HCT116 (cell line): Measurements from ENCODE around the gene ATP8A2. TPM values are rescaled to one million over a fixed set of nuclear protein-coding genes. Genes with fewer than 3 reads are reported as not detected.

ENCODE experiments used
- ATAC-seq: fragments of 200-7000 bp; cut with Tn5 transposase; 2 replicates; pipeline ENCODE4 v1.9.1; 2020; ENCODE audit warnings: mild to moderate bottlenecking, moderate library complexity
- BruUV-seq: library from RNA; stranded (reverse); fragments of 400-500 nt; replicated peaks from 2 replicates; lab custom pipeline; 2021; lab: Mats Ljungman, UMichigan
- CTCF ChIA-PET: fragments of 300-600 bp; sonication (Branson Sonifier 250); formaldehyde crosslinking; loops from one replicate; lab custom pipeline; 2021; ENCODE audit warnings: antibody characterized with exemption; lab: Charles Lee
- POLR2A ChIA-PET: fragments of 300-600, 350-600 bp; sonication (Branson Sonifier 250); formaldehyde crosslinking; loops from one replicate; lab custom pipeline; 2021; ENCODE audit warnings: antibody characterized with exemption; lab: Charles Lee
- RAD21 ChIA-PET, 2 experiments: fragments of 300-600 bp; sonication (Branson Sonifier 250); formaldehyde crosslinking; loops; one replicate each; lab custom pipeline; 2023; ENCODE audit warnings: low total read pairs in 2 of 2; ENCODE audit not compliant: uncharacterized antibody in 2 of 2, unreplicated experiment in 2 of 2, low non-redundant PET in 1 of 2; lab: Charles Lee
- DNase-seq: peaks from one replicate; pipeline ENCODE4 v3.0.0-alpha.2; 2010; ENCODE audit warnings: low read depth, low spot score
- H2AFZ ChIP-seq: fragments of 200-600 bp; shearing (Covaris generic), sonication (generic); 2 replicates; pipeline ENCODE4 v1.6.1; 2017; ENCODE audit warnings: low read depth, mixed run types, mixed read lengths, antibody characterized with exemption, low read length; ENCODE audit not compliant: poor library complexity, severe bottlenecking
- H3K27ac ChIP-seq: 2 replicates; pipeline ENCODE4 v1.5.1; 2012; ENCODE audit warnings: low read depth, low read length
- H3K27me3 ChIP-seq: fragments of 200-600 bp; sonication (generic); 2 replicates; pipeline ENCODE4 v1.6.1; 2016; ENCODE audit warnings: mixed run types, low read length, mixed read lengths; ENCODE audit not compliant: insufficient read depth
- H3K36me3 ChIP-seq, 2 experiments: fragments of 200-500 bp in 1 of 2; fragments of 200-600 bp in 1 of 2; sonication (Bioruptor generic) in 1 of 2; sonication (generic) in 1 of 2; 2 replicates each; pipeline versions ENCODE4 v1.5.1 to v1.6.1; 2014 to 2016; ENCODE audit warnings: low read length in 2 of 2, inconsistent platforms in 1 of 2, mixed read lengths in 1 of 2, mixed run types in 1 of 2; ENCODE audit not compliant: insufficient read depth in 2 of 2, control insufficient read depth in 1 of 2
- H3K4me1 ChIP-seq, 2 experiments: fragments of 200-600 bp in 1 of 2; sonication (generic) in 1 of 2; 2 replicates each; pipeline versions ENCODE4 v1.5.1 to v1.6.1; 2012 to 2017; ENCODE audit warnings: low read length in 2 of 2, inconsistent platforms in 1 of 2, mild to moderate bottlenecking in 1 of 2, mixed read lengths in 1 of 2, mixed run types in 1 of 2, moderate library complexity in 1 of 2; ENCODE audit not compliant: insufficient read depth in 2 of 2, control insufficient read depth in 1 of 2
- H3K4me2 ChIP-seq: fragments of 200-600 bp; sonication (generic); 2 replicates; pipeline ENCODE4 v1.6.1; 2017; ENCODE audit warnings: mixed run types, low read length, mixed read lengths
- H3K4me3 ChIP-seq, 2 experiments: fragments of 200-600 bp in 1 of 2; sonication (generic) in 1 of 2; replicated peaks in 1 of 2; 2 replicates each; pipeline ENCODE4 v1.5.1; 2011 to 2016; ENCODE audit warnings: low read length in 2 of 2, control low read depth in 1 of 2, low read depth in 1 of 2, mild to moderate bottlenecking in 1 of 2, mixed read lengths in 1 of 2, mixed run types in 1 of 2
- H3K79me2 ChIP-seq: fragments of 200-600 bp; sonication (generic); 2 replicates; pipeline ENCODE4 v1.6.1; 2017; ENCODE audit warnings: mild to moderate bottlenecking, mixed run types, low read length, moderate library complexity, mixed read lengths; ENCODE audit not compliant: insufficient read depth
- H3K9ac ChIP-seq: fragments of 200-600 bp; sonication (generic); 2 replicates; pipeline ENCODE4 v1.6.1; 2016; ENCODE audit warnings: low read length, mixed read lengths
- H3K9me2 ChIP-seq: fragments of 200-600 bp; sonication (generic), shearing (Covaris generic); 2 replicates; pipeline ENCODE4 v1.6.1; 2017; ENCODE audit warnings: mixed run types, mild to moderate bottlenecking, moderate library complexity; ENCODE audit not compliant: insufficient read depth
- H3K9me3 ChIP-seq, 2 experiments: fragments of 200-500 bp in 1 of 2; fragments of 200-600 bp in 1 of 2; sonication (Bioruptor generic) in 1 of 2; sonication (generic) in 1 of 2; 2 replicates each; pipeline ENCODE4 v1.6.1; 2014 to 2017; ENCODE audit warnings: low read length in 2 of 2, mixed read lengths in 2 of 2, inconsistent platforms in 1 of 2, low read depth in 1 of 2, mild to moderate bottlenecking in 1 of 2, mixed run types in 1 of 2, moderate library complexity in 1 of 2; ENCODE audit not compliant: control insufficient read depth in 1 of 2, insufficient read depth in 1 of 2
- H4K20me1 ChIP-seq: fragments of 200-600 bp; sonication (generic), shearing (Covaris generic); 2 replicates; pipeline ENCODE4 v1.6.1; 2017; ENCODE audit warnings: mixed run types, mild to moderate bottlenecking, moderate library complexity; ENCODE audit not compliant: insufficient read depth
- CBX3 ChIP-seq: IDR thresholded peaks from 2 replicates; pipeline ENCODE4 v1.6.1; 2012; ENCODE audit warnings: low read depth
- EGR1 ChIP-seq: IDR thresholded peaks from 2 replicates; pipeline ENCODE4 v1.6.1; 2012; ENCODE audit warnings: low read depth
- ELF1 ChIP-seq: IDR thresholded peaks from 2 replicates; pipeline ENCODE4 v1.6.1; 2012; ENCODE audit warnings: low read depth, borderline replicate concordance
- EZH2phosphoT487 ChIP-seq: fragments of 200-600 bp; IDR thresholded peaks from 2 replicates; pipeline ENCODE4 v1.6.1; 2018; ENCODE audit warnings: antibody characterized with exemption, borderline replicate concordance
- FOSL1 ChIP-seq: IDR thresholded peaks from 2 replicates; pipeline ENCODE4 v1.6.1; 2012; ENCODE audit warnings: low read depth
- JUND ChIP-seq: IDR thresholded peaks from 2 replicates; pipeline ENCODE4 v1.6.1; 2012
- POLR2A ChIP-seq: IDR thresholded peaks from 2 replicates; pipeline ENCODE4 v1.7.0; 2011; ENCODE audit warnings: borderline replicate concordance; ENCODE audit not compliant: insufficient read depth, insufficient read length; ENCODE audit errors: extremely low read depth
- POLR2AphosphoS5 ChIP-seq: IDR thresholded peaks from 2 replicates; pipeline ENCODE4 v1.6.1; 2011; ENCODE audit warnings: mild to moderate bottlenecking, low read depth, low read length, moderate library complexity
- RAD21 ChIP-seq: IDR thresholded peaks from 2 replicates; pipeline ENCODE4 v1.6.1; 2012; ENCODE audit warnings: low read depth, mild to moderate bottlenecking
- SP1 ChIP-seq: IDR thresholded peaks from 2 replicates; pipeline ENCODE4 v1.6.1; 2012; ENCODE audit warnings: low read depth
- SRF ChIP-seq: IDR thresholded peaks from 2 replicates; pipeline ENCODE4 v1.6.1; 2012; ENCODE audit warnings: low read depth
- YY1 ChIP-seq: IDR thresholded peaks from 2 replicates; pipeline ENCODE4 v1.6.1; 2011; ENCODE audit warnings: low read length, low read depth, moderate library complexity, mild to moderate bottlenecking; ENCODE audit not compliant: insufficient replicate concordance; ENCODE audit errors: extremely low read depth
- ZNF274 ChIP-seq: fragments of 200-500 bp; sonication (Bioruptor generic); IDR thresholded peaks from 2 replicates; pipeline ENCODE4 v1.6.1; 2014; ENCODE audit warnings: mild to moderate bottlenecking, low read depth, low read length, inconsistent platforms
- intact Hi-C: fragments of 100-400 bp; cut with micrococcal nuclease; formaldehyde crosslinking; loops from 2 replicates; pipeline ENCODE4 v1.10.0; 2022
- total RNA-seq: library from RNA; stranded (reverse); gene quantifications from one replicate; pipeline ENCODE4 v1.2.1, GENCODE V29; 2021; ENCODE audit not compliant: unreplicated experiment
- TF ChIP-seq, protein P1 (sequence below), 3 experiments: fragments of 200-600 bp in 1 of 3; sonication (generic) in 1 of 3; IDR thresholded peaks in 2 of 3; conservative IDR thresholded peaks in 1 of 3; 2 replicates each; pipeline ENCODE4 v1.5.1; 2012 to 2017; ENCODE audit warnings: low read depth in 2 of 3, low read length in 2 of 3, antibody characterized with exemption in 1 of 3, borderline replicate concordance in 1 of 3, control low read depth in 1 of 3, mild to moderate bottlenecking in 1 of 3, mixed read lengths in 1 of 3, mixed run types in 1 of 3, moderate library complexity in 1 of 3; ENCODE audit not compliant: insufficient read depth in 1 of 3
- TF ChIP-seq, protein P2 (sequence below): IDR thresholded peaks from 2 replicates; pipeline ENCODE4 v1.6.1; 2012
- TF ChIP-seq, protein P3 (sequence below): IDR thresholded peaks from 2 replicates; pipeline ENCODE4 v1.6.1; 2011; ENCODE audit warnings: mild to moderate bottlenecking, low read length, moderate library complexity; ENCODE audit not compliant: insufficient replicate concordance; ENCODE audit errors: extremely low read depth

Gene ATP8A2
- total RNA-seq, 1 experiment from 2014 or later: not detected

DNA sequence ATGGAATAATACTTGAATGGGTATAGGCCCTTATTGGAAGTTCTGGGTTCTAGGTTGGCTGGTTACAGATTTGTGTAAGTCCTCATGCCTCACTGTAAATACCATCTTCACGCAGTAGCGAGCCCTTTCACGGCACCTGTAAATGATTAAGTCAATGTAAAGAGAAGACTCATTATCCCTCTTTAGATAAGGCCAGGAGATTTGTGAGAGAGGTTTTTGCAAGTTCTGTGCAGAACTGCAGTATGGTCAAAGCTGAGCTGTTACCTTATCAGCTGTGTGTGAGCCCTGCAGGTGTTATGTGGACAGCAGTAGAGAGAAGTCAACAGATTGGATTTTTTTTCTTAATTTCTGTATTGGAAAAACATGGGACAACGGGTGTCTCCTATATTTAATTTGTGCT lies 538.5 kb downstream of the ATP8A2 start (continued):
- TF ChIP-seq, protein P1, sequence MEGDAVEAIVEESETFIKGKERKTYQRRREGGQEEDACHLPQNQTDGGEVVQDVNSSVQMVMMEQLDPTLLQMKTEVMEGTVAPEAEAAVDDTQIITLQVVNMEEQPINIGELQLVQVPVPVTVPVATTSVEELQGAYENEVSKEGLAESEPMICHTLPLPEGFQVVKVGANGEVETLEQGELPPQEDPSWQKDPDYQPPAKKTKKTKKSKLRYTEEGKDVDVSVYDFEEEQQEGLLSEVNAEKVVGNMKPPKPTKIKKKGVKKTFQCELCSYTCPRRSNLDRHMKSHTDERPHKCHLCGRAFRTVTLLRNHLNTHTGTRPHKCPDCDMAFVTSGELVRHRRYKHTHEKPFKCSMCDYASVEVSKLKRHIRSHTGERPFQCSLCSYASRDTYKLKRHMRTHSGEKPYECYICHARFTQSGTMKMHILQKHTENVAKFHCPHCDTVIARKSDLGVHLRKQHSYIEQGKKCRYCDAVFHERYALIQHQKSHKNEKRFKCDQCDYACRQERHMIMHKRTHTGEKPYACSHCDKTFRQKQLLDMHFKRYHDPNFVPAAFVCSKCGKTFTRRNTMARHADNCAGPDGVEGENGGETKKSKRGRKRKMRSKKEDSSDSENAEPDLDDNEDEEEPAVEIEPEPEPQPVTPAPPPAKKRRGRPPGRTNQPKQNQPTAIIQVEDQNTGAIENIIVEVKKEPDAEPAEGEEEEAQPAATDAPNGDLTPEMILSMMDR (IDR thresholded peaks at IDR 0.05 in 2 of 3, conservative IDR thresholded peaks at IDR 0.05 in 1 of 3; ENCODE audit: borderline replicate concordance in 1 of 3, insufficient read depth in 1 of 3, low read depth in 2 of 3, low read length in 2 of 3): no peak
- TF ChIP-seq RAD21 (no peak), FOSL1 (no peak), CBX3 (no peak)

DNA sequence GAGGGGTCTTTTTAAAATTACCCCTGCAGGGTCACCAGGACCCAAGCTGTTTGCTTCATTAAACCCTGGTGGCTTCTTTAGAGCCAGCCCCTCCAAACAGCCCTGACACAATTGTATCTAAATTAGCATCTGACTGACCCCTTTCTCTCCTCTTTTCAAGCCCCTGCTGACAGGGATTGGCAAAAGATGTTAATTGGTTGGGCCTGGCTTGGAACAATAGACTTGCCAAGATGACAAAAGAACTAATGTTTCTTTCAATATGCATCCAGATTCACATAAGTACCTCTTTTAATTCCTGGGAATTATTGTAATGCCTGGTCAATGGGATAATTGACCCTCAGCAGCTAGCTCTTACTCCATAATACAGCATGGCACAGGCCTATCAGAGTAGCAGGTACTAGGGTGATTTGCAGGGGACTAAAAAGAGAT lies 539.2 kb downstream of the ATP8A2 start:
- Histone ChIP-seq H3K9me2 (no peaks in the 10 kb centered on the region), H3K9ac (no peak overlapping the region), H3K79me2 (no peaks in the 10 kb centered on the region), H3K27me3 (peaks cover 59% of the 10 kb centered on the region), H4K20me1 (no peaks in the 10 kb centered on the region), H2AFZ (no peak overlapping the region), H3K4me1 (no peaks in the 10 kb centered on the region), H3K4me3 (no peak overlapping the region), H3K9me3 (no peaks in the 10 kb centered on the region), H3K36me3 (no peaks in the 10 kb centered on the region), H3K27ac (no peak overlapping the region), H3K4me2 (no peak overlapping the region)
- RAD21 ChIA-PET: no interaction called here
- no peak for TF ChIP-seq POLR2AphosphoS5
- TF ChIP-seq POLR2A: no peak
- TF ChIP-seq EZH2phosphoT487: no peak
- no TSS peak for BruUV-seq
- intact Hi-C loops: no loop called here
- POLR2A ChIA-PET: no interaction called here
- DNase-seq: no peak
- ATAC-seq: no peak
- CTCF ChIA-PET: no interaction called here

DNA sequence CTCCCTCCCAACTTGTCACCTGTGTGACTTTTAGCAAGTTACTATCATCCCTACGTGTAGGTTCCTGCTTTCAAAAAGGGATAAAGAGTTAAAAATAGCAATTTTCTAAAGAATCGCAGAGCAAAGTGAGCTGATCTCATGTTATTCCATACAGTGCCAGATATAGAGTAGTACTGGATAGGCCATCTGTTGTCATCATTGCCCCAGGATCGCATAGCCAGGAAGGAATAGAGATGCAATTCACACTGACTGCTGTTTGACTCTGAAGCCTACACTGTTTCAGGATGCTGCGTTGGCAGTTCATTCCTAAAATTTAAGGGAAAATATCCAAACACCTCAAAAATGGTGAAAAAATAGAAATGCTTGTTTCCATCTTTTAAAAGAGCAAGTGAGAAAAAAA lies 541.2 kb downstream of the ATP8A2 start:
- intact Hi-C loops: no loop called here
- Histone ChIP-seq H4K20me1 (no peaks in the 10 kb centered on the region), H3K9ac (no peak overlapping the region), H3K4me3 (no peak overlapping the region), H3K36me3 (no peaks in the 10 kb centered on the region), H3K79me2 (no peaks in the 10 kb centered on the region), H3K27ac (no peak overlapping the region)
- BruUV-seq: no TSS peak
- RAD21 ChIA-PET: no interaction called here
- DNase-seq: no peak
- ATAC-seq: no peak
- no peak for TF ChIP-seq JUND
- no peak for TF ChIP-seq SRF
- TF ChIP-seq RAD21: no peak
- no peak for TF ChIP-seq EGR1
- TF ChIP-seq, protein P2, sequence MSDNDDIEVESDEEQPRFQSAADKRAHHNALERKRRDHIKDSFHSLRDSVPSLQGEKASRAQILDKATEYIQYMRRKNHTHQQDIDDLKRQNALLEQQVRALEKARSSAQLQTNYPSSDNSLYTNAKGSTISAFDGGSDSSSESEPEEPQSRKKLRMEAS: no peak
- TF ChIP-seq, protein P3, sequence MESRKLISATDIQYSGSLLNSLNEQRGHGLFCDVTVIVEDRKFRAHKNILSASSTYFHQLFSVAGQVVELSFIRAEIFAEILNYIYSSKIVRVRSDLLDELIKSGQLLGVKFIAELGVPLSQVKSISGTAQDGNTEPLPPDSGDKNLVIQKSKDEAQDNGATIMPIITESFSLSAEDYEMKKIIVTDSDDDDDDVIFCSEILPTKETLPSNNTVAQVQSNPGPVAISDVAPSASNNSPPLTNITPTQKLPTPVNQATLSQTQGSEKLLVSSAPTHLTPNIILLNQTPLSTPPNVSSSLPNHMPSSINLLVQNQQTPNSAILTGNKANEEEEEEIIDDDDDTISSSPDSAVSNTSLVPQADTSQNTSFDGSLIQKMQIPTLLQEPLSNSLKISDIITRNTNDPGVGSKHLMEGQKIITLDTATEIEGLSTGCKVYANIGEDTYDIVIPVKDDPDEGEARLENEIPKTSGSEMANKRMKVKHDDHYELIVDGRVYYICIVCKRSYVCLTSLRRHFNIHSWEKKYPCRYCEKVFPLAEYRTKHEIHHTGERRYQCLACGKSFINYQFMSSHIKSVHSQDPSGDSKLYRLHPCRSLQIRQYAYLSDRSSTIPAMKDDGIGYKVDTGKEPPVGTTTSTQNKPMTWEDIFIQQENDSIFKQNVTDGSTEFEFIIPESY: no peak
- TF ChIP-seq POLR2A: no peak
- TF ChIP-seq CBX3: no peak
- no peak for TF ChIP-seq YY1
- no peak for TF ChIP-seq ELF1
- TF ChIP-seq SP1: no peak
- TF ChIP-seq ZNF274: no peak
- TF ChIP-seq, all 23 proteins: peak for 0
- Histone ChIP-seq H3K9me2 (no peaks in the 10 kb centered on the region), H3K4me2 (no peak overlapping the region), H3K27me3 (peaks cover 74% of the 10 kb centered on the region), H3K9me3 (no peaks in the 10 kb centered on the region), H2AFZ (no peak overlapping the region), H3K4me1 (no peaks in the 10 kb centered on the region)
- CTCF ChIA-PET: no interaction called here
- POLR2A ChIA-PET: no interaction called here
